Measurements from ENCODE around the gene KEAP1. TPM values are rescaled to one million over a fixed set of nuclear protein-coding genes. Genes with fewer than 3 reads are reported as not detected.
A peak's percentile ranks its signal among the peaks of the same experiment; 100 is the strongest.
"Not testable (repeated sequence)": the region's sequence is repeated elsewhere in the genome, so short reads cannot be mapped to it uniquely, and the experiment has no call there.

KEAP1 gene
- total RNA-seq, result 60.5 and 61.5 TPM in 2 replicates

GRCh38 chr19:10503002-10503789 lies at the start of gene KEAP1:
KEAP1 (minus strand) TSS chr19:10503356; CDS start chr19:10500033, 3,323 bp downstream.
- peak; percentile 37 for DNase-seq (ENCODE audit: low read depth)
- TF ChIP-seq CTCF (IDR thresholded peaks at IDR 0.05; ENCODE audit: insufficient read depth, low read depth, low read length), result no peak

GRCh38 chr19:10552510-10553053 lies 49.4 kb upstream of the KEAP1 start:
- DNase-seq (ENCODE audit: low read depth), result no peak
- no peak for TF ChIP-seq CTCF (IDR thresholded peaks at IDR 0.05; ENCODE audit: insufficient read depth, low read depth, low read length)
- H3K4me3 ChIP-seq (ENCODE audit: low read depth, low read length), result no peak overlapping the region

More at GRCh38 chr19:10503002-10503789, at the start of gene KEAP1:
- peak within 1 kb of the TSS; percentile 89 for H3K4me3 ChIP-seq (ENCODE audit: low read depth, low read length)

- peak; percentile 30 for TF ChIP-seq CTCF (IDR thresholded peaks at IDR 0.05; ENCODE audit: insufficient read depth, low read depth, low read length)
- H3K4me3 ChIP-seq (ENCODE audit: low read depth, low read length), result no peak overlapping the region
- peak; percentile 34 for DNase-seq (ENCODE audit: low read depth)
These were observed 48.6 kb upstream of the KEAP1 start for GRCh38 chr19:10551698-10552301.

GRCh38 chr19:10551006-10551405 lies 47.9 kb upstream of the KEAP1 start:
- not testable (repeated sequence) for H3K4me3 ChIP-seq (ENCODE audit: low read depth, low read length); DNase-seq (ENCODE audit: low read depth)

- TF ChIP-seq CTCF (IDR thresholded peaks at IDR 0.05; ENCODE audit: insufficient read depth, low read depth, low read length), result no peak
- DNase-seq (ENCODE audit: low read depth), result no peak
- no peak overlapping the region for H3K4me3 ChIP-seq (ENCODE audit: low read depth, low read length)
These were observed 47.2 kb upstream of the KEAP1 start for GRCh38 chr19:10550336-10550735.

GRCh38 chr19:10549733-10550132 lies 46.6 kb upstream of the KEAP1 start:
- no peak for DNase-seq (ENCODE audit: low read depth)
- no peak for TF ChIP-seq CTCF (IDR thresholded peaks at IDR 0.05; ENCODE audit: insufficient read depth, low read depth, low read length)
- no peak overlapping the region for H3K4me3 ChIP-seq (ENCODE audit: low read depth, low read length)

GRCh38 chr19:10548746-10549276 lies 45.7 kb upstream of the KEAP1 start:
- TF ChIP-seq CTCF (IDR thresholded peaks at IDR 0.05; ENCODE audit: insufficient read depth, low read depth, low read length), result no peak
- no peak overlapping the region for H3K4me3 ChIP-seq (ENCODE audit: low read depth, low read length)
- DNase-seq (ENCODE audit: low read depth), result no peak
